Eye (tissue), 1 donor: Measurements from ENCODE around the gene LACTB.

Experiments
- DNase-seq: peaks from one replicate; pipeline ENCODE4 v3.0.0-alpha.2; 2015

The LACTB gene

DNA sequence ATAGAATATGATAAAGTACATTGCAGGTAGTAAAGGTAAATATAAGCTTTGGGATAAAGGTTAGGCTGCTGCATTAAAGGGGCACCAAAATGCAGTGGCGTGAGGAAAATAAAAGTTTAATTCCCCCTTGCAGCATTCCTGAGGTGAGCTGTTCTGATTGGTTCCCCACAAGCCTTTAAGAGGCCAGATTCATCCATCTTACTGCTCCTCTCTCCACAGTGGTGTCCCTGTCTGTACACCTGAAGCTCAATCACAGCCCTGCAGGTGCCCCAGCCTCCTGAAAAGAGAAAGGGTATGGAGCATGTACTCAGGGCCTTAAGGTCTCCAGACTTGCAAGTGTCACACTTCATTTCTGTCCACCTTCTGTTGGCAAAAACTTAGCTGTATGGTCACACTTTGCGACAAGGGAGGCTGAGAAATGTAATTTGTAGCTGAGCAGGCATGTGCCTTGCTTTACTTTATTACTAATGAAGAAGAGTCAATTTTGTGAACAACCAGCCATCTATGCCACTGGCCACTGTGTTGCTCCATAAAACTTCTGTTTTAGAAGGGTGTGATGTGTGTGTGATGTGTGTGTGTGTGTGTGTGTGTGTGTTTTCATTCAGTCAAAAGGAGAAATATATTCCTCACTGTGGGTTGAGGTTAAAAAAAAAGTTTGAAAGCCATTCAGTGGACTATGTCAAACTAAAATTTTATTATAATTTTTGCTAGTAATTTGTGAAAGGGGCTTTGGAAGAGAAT lies 12.8 kb downstream of the LACTB start:
- DNase-seq: no peak

DNA sequence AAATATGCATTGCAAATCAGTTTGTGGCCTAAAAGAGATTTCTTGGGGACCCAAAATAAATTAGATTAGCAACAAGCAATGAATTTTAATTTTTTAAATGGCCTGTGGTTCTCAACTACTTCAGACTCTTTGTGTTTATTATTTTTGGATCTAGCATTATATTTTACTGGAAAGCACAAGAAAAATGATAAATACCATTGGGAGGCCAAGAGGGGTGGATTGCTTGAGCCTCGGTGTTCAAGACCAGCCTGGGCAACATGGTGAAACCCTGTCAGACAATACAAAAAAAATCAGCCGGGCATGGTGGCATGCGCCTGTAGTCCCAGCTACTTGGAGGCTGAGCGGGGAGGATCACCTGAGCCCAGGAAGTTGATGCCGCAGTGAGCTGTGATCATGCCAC lies 13.6 kb downstream of the LACTB start:
- no peak for DNase-seq

DNA sequence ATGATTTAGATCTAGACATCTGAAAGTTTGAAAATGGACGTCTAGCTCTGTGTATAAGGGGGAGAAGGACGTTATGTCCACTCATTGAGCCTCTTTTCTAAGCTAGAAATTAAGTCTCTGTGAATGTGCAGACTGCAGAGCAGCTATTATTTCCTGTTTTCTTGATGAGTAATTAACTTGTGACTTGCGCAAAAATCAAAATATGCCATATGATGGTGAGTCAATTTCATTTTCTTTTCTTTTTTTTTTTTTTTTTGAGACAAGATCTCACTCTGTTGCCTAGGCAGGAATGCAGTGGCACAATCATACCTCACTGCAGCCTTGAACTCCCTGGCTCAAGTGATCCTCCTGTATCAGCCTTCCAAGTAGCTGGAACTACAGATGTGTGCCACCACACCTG lies 14.1 kb downstream of the LACTB start:
- no peak for DNase-seq

DNA sequence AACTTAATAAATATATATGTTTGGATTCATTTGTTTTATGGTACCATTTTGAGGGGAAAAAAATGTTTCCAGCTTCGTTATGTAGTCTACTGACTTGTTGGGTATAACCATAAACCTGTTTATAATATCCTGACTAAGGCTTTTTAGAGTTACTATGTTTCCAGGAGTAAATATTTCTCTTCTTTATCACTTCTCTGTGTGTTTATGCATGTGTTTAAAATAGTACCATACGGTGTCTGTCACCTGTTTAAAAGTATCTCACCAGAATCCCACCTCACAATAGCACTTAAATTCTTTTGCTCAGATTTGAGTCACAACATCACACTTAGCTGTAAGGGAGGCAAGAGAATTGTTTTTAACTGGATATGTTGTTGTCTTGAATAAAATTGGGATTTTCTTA lies 15.1 kb downstream of the LACTB start:
- no peak for DNase-seq

DNA sequence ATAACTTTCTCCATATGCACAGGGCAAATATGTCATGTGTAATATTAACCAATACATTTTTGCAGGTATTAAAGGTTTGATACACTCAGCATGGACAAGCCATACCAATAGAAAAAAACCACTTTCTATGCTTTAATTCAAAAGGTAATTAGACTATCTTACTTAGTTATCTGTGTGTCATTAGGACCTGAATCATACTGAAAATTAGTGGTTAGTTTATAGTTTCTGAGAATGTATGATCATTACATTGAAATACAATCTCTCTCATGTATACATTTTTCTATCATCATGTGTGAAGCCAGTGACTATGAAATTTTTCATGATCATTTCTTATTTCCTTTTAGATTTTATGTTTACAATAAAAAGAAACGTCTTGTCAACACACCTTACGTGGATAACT lies 19.3 kb downstream of the LACTB start:
- DNase-seq: no peak

DNA sequence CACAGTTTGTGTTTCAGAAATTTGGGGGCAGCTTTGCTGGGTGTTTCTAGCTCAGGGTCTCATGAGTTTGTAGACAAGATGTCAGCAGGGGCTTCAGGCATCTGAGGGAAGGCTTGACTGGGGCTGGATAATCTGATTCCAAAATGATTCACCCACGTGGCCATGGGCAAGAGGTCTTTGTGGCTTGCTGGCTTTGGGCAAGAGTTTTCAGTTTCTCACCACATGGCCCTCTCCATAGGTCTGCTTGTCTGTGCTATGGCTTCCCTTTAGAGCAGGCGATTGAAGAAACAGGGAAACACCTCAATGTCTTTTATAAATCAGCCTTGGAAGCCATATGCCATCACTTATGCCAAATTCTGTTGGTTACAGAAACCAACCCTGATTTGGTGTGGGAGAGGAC lies 23.8 kb downstream of the LACTB start:
- no peak for DNase-seq

DNA sequence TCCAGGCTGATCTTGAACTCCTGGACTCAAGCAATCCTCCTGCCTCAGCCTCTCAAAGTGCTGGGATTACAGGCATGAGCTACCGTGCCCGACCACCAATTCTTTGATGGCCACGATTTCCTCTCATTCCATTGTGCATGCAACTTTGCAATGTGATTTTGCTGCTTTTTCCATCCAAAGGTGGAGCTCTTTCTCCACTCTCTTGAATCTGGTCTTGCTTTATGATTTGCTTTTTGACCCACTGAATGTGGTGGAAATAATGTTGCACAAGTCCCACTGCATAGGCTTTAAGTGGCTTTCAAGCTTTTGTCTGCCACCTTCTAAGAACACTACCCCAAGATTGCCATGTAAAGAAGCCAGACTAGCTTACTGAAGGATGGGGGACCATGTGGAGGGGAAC lies 25.0 kb downstream of the LACTB start:
- DNase-seq: no peak

DNA sequence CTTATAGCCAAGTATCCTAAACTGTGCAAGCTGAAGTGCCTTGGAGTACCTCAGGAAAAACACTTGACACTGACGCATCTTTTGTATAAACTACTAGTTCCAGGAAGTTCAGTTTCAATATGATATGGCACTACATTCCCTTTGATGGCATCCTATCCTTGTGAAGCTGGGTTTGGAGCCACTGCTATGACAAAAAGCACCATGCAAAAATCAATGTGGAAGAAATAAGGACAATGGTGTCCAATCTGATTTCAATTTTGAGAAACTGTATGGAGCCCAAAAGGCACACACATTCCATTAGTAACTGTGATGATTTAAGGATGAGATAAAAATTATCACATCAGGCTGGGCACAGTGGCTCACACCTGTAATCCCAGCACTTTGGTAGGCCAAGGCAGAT lies 30.0 kb downstream of the LACTB start:
- DNase-seq: no peak

DNA sequence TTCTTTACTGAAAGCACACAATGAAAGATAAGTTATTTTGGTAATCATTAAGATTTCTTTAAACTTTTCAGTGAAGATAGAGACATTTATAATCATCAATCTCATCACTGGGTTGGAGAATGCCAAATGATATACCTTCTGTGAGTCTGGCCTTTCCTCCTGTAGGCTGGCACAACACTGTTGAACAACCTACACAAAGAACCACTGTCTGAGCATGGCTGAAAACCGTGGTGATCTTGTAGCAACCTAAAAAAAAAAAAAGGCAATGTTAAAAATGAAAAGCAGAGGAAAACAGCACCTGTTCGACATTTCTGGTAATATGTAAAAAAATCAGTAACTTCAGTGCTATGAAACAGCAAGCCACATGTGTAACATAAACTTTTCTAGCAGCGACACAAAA lies 33.8 kb downstream of the LACTB start:
- DNase-seq: no peak

DNA sequence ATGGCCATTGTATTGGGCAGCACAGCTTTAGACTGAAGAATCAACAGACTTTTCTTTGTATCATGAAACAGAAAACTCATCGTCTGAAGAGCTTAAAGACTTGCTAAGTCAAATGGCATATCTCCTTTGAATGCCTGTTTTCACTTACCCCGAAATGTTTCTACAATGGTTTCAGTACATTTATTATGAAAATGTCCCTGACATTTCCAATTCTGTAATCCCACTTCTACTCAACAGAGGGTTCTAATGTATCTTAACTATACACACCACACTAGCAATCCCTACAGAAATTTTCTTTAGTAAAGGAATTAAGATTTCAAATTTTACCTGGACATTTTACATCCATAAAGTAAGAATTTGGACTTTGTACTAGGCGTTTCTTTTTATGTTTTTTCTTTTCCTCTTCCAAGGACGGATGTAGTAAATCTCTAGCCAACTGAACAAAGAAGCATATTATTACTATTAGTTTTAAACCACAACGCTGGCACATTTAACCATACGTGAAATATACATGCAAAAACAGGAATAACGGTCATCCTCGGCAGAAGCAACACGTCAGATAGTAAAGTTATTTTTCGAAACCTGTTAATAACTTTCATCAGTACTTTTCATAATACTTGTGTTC lies 34.5 kb downstream of the LACTB start:
- DNase-seq: no peak

DNA sequence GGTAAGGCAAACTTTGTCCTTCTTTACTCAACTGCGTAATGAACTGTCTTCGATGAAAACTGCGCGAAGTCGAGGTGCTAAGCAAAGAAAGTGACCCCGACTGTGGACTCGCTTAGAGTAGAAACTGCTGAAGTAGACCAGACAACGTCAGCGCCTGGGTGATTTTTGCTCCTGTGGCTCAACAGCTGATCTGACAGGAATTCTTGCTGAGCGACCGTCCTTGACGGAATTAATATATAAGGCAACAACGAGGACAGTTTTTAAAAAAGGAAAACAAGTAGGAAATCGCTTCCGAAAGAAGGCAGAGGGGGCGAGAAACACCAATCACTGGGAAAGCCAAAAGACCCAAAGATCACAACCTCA lies 35.1 kb downstream of the LACTB start:
- DNase-seq: peak; percentile 77

DNA sequence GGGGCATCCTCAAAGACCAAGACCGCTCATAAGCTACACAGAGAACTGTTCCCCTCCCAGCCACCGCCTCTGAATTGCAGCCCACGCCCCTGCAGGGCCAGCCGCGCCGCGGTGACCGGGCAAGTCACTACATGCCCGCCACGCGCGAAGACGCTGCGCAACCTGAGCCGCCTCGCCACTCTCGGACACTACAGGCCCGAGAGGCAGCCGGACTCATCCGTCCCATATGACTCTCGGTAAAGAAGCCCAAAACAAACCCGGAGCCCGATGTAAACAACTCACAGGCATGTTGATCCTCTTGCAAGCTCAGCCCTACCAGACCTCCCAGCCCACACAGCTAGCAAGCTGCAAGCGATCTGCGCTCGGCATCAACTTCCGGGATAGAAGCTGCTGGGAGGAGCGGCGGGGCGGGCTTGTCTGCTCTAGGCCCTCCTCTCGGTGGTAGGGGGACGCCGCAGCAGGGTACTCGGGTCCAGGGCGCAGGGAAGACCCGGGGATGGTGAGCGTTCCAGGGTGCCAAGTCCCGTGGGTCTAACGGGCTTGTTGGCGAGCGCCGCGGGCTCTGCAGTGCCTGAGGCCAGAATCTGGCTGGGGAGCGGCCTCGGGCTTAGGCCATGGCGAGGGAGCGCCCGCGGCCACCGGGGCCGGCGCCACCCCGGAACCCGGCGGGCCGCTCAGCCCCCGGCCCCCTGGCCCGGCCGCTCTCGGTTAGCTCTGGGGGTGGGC lies 35.6 kb downstream of the LACTB start, which contains the start of gene RPS27L:
RPS27L (minus strand) TSS at position 360 of the 726 bp plus-strand sequence; CDS start at position 288, 72 bp downstream.
- peak; percentile 97 for DNase-seq

DNA sequence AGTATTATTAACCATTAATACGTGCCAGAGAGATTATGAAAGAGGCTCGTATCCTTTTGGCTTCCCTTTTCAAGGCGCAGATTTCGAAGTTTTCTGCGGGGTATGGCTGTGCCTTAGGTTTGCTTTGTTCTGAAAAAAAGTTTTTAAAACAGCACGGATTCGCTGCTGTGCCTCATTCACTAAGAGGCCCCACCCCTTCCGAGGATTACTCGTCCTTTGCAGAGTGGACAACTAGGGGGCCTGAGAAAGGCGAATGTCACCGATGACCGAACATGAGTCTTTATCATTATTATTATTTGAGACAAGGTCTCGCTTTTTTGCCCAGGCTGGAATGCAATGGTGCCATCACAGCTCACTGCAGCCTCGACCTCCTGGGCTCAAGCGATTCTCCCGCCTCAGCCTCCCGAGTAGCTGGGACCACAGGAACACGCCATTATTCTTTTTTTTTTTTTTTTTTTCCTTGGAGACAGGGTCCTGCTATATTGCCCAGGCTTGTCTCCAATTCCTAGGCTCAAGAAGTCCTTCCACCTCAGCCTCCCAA lies 36.3 kb downstream of the LACTB start:
- DNase-seq: peak; percentile 91

DNA sequence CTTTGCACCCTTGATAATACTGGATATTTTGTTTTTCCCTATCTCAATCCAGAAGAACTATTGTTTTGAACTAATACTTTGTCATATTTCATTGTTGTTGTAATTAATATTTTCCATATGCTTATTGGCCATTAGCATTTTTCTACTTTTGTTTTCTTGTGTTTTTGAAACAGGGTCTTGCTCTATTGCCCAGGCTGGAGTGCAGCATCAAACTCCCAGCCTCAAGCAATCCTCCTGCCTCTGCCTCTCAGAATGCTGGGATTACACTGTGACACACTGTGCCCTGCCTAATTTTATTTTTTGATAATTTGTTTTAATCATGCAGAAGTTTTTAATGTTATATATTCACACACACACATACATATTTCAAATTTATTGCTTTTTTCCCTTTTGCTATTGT lies 39.0 kb downstream of the LACTB start:
- DNase-seq: no peak

DNA sequence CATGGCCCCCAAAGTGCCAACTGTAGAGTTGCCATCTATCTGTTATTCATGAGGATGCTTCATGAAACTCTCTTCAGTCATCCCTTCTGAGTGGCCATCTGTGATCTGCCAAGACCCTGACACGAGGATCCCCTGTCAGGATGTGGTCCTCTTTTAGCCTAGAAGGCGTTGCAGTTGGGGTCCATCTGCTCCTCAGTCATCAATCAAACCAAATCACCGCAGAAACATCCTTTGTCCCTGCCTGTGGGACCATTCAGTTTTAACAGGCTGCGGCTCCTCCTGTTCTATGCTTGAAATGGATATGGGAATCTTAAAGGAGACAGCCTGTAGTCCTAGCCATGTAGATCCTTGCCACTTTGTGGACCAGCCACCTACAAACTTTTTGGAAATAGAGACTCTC lies 41.6 kb downstream of the LACTB start:
- peak; percentile 39 for DNase-seq

DNA sequence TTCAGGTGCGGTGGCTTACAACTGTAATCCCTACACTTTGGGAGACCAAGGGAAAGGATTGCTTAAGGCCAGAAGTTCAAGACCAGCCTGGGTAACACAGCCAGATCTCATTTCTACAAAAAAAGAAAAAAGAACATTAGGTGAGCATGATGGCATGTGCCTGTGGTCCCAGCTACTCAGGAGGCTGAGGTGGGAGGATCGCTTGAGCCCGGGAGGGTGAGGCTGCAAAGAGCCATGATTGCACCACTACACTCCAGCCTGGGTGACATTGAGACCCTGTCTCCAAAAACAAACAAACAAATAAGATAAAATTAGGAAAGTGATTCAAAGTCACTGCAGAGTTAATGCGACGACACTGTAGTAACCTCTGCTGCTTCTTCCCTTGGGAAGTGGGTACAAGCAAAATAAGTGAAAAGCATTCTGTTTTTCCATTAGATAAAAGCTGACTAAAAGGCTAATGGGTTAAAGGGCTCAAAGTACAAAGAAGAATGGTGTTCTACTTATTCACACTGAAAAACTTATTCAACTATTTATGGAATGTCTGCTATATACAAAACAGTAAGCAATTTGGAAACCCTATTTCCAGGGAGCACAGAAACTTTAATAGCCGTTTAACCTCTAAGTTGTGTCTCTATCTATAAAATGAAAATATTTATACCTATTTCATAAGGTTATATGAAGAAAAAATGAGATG lies 43.7 kb downstream of the LACTB start:
- no peak for DNase-seq

DNA sequence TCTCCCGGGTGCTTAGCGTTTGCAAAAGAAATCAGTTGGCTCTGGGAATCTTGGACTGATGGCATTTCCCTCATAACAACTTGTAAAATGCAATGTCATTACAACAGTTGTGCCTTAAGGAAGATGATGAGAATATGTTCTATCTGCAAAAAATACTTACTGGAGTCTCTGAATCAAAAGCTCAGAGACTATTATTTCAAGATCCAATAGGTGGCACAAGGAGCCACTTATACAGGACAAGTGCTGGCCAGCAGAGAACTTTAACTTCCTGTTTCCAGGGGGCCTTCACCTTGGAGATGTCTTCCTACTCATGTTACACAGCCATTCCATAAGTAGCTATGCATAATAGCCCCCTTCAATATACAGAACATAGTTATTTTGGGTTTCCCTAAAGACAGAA lies 44.6 kb downstream of the LACTB start:
- no peak for DNase-seq

DNA sequence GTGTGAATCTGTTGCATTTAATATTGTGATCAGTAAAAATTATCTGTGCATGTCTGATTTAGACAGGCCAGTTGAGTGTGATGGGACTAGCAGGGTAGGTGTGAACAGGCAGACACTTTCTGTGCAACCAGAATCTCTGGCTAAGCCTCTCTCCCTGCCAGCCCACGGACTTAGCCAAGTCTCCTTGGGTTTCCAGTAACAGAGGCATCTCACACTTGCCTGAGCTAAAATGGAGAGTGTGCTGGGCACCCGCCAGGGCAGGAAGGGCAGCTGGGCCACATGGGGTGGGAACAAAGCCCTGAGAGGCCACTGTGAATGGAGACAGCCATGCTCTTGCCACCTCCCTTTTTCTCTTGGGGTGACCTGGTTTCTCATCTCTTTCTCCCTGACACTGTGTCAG lies 48.1 kb downstream of the LACTB start:
- no peak for DNase-seq

DNA sequence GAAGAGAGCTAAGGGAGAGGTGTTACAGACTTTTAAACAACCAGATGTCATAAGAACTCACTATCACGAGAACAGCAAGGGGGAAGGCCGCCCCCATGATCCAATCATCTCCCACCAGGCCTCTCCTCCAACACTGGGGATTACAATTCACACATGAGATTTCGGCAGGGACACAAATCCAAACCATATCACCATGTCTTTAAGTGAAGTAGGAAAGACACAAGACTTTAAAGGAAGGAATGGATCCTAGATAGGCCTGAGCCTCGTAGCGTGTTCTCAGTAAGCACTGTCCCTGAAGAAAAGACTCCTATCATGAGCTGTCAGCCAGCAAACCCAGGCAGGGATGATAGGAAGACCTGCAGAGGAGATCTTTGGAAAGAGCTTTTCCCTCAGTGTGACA lies 50.7 kb downstream of the LACTB start:
- no peak for DNase-seq

DNA sequence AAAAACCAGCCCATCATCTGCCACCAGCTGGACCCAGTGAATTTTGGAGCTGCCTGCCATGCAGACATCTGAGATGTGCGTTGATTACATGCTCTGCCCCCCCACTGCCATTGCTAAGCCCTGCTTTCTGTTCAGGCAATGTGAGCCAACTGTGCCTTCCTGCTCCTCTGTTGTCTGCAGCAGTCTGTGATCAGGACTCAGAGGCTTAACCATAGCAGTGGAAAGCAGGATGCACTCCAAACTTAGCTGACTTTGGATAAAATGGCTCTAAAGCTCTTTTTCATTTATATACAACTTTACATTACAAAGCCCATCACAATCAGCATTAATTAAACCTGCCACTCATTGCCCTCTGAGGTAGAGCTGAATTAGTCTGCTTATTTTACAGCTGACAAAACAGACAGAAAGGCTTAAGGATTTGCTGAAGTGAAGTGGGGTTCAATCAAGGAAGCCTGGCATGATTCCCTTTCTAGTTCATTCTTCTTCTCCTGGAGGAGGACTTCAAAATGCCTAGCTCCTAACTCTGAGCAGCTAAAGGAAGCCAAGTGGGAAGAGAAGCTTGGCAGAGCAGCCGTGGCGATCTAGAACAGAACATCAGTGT lies 51.3 kb downstream of the LACTB start:
- DNase-seq: peak; percentile 61

DNA sequence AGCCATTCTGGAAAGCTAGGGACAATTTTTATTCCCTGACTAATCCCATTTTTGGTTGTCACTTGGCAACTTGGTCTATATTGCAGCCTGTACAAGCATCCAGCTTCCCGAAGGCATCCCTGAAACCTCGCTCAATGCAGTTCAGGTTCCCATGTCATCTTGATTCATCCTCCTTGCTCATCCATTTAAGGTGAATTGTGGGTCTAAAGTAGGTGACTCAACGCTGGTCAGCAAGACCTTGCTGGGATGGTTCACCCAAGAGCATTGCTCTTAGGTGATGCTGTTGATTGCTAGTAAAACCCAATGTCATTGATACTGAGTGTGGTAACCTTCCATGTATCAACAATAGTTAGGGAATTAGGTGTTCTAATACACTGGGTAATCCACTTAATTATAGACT lies 54.6 kb downstream of the LACTB start:
- no peak for DNase-seq

DNA sequence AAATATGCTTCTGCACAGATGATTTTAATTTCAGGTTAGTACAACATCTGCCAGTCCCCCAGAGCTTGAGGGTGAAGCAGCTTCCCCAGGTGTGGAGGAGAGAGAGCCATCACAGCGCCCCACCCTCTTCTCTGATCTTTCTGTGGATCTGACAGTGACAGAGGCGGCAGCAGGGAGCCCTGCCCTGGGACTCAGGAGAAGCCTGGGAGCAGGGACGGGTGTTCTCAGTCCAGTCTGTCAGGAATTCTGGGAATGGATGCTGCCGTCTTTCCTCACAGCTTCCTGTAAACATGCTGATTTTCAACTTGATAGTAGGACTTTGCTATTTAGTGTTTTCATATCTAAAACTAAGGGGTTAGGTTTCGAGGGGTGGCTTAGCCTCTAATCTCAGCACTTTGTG lies 56.4 kb downstream of the LACTB start:
- DNase-seq: no peak

DNA sequence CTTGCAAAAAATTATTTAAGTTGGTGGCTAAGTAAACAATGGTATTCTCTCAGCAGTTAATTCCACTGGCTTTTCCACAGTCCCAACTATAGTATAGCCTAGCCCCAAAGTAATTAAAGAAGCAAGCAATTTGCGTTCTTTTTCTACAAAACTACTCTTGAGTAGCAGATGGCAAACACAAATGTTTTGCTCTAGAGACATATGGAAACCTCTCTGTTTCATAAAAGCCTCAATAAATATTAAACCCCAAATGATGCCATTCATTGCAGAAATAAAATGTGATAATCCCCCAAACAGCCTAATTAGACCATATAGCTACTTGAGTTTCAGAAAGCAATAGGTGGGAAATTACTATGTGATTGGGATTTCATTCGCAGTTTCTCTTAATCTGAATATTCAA lies 59.1 kb downstream of the LACTB start:
- no peak for DNase-seq
